Measurements from ENCODE around the gene KRT33B. TPM values are rescaled to one million over a fixed set of nuclear protein-coding genes. Genes with fewer than 3 reads are reported as not detected.

The KRT33B gene
- total RNA-seq, 4 donors from 2014 or later: not detected

DNA sequence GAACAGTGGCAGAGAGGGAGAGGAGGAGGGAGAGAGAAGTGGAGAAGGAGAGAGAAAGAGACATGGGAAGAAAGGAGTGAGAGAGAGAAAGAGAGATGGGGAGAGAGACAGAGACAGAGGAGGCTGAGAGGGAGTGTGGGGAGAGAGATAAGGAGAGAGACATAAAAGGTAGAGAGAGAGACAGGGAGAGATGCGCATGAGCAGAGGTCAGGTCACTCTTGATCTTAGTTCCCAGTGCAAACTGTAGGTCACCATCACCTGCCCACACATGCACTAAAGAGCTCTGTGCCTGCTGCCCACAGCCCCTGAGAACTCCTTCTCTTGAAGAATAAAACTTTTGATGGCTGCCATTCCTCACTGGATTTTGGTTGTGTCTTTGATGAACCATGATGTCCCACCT, 33.9 kb downstream of the KRT33B start:
- Histone ChIP-seq H3K9me3 (no peaks in the 10 kb centered on the region), H3K4me3 (no peak overlapping the region), H3K36me3 (no peaks in the 10 kb centered on the region), H3K27me3 (no peaks in the 10 kb centered on the region), H3K27ac (replicated peaks in 1 of 4) (no peak overlapping the region), H3K4me1 (peaks cover 0 to 5% (median 0%) of the 10 kb centered on the region in 4 donors)
- intact Hi-C loops (cut with DNase I): no loop called here
- DNase-seq (ENCODE audit: extremely low spot score): peak; percentile 45
- TF ChIP-seq EP300 (IDR thresholded peaks at IDR 0.05): no peak
- no peak for TF ChIP-seq POLR2A (IDR thresholded peaks at IDR 0.05; ENCODE audit: low read depth)
- TF ChIP-seq, protein P1, sequence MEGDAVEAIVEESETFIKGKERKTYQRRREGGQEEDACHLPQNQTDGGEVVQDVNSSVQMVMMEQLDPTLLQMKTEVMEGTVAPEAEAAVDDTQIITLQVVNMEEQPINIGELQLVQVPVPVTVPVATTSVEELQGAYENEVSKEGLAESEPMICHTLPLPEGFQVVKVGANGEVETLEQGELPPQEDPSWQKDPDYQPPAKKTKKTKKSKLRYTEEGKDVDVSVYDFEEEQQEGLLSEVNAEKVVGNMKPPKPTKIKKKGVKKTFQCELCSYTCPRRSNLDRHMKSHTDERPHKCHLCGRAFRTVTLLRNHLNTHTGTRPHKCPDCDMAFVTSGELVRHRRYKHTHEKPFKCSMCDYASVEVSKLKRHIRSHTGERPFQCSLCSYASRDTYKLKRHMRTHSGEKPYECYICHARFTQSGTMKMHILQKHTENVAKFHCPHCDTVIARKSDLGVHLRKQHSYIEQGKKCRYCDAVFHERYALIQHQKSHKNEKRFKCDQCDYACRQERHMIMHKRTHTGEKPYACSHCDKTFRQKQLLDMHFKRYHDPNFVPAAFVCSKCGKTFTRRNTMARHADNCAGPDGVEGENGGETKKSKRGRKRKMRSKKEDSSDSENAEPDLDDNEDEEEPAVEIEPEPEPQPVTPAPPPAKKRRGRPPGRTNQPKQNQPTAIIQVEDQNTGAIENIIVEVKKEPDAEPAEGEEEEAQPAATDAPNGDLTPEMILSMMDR (IDR thresholded peaks at IDR 0.05): no peak
- TF ChIP-seq POLR2AphosphoS5 (IDR thresholded peaks at IDR 0.05): no peak
- 90% methylated on average over 1 of the region's 1 CpG for WGBS

DNA sequence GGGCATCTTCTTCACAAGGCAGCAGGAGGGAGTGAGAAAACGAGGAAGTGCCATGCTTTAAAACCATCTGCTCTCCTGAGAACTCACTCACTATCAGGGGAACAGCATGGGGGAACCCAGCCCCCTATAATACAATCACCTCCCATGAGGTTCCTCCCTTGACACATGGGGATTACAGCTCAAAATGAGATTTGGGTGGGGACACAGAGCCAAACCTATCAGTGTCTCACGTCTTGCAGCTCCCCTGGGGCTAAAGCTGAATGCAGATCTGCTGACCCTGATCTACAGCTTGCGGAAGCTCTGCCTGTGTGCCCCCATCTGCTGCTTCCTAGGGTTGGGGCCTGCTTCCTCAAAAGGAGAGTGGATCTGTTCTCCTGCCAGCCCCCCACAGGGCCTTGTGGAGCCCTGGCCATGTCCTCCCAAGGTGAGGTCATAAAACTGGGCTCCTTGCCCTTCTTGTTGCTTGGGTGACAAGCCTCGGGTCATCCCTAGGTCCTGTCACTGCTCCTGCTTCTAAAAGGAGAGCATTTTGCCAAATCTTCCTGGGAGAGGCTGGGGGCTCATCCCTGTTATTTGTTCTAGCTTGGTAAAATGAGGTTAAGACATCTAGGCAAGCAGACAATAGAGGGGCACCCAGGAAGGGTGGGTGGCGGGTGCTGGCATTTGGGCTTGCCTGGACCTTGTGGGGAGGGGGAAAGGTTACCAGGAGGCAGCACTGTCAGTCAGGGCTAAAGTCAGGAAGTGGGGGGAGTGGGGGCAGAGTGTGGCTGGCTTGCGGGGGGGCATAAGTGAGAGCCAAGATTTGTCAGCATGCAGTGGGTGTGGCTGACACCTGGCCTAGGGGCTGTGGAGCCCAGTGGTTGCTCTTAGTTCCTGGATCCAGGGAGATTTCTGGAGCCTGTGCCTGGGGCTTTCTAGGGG, 35.0 kb downstream of the KRT33B start:
- Histone ChIP-seq H3K4me1 (peaks cover 0 to 5% (median 0%) of the 10 kb centered on the region in 4 donors), H3K4me3 (no peak overlapping the region), H3K9me3 (no peaks in the 10 kb centered on the region), H3K27me3 (no peaks in the 10 kb centered on the region), H3K36me3 (no peaks in the 10 kb centered on the region), H3K27ac (replicated peaks in 1 of 4) (no peak overlapping the region)
- TF ChIP-seq, protein P1 (IDR thresholded peaks at IDR 0.05): no peak
- TF ChIP-seq EP300 (IDR thresholded peaks at IDR 0.05) (no peak), POLR2A (IDR thresholded peaks at IDR 0.05; ENCODE audit: low read depth) (no peak), POLR2AphosphoS5 (IDR thresholded peaks at IDR 0.05) (no peak)
- intact Hi-C loops (cut with DNase I): no loop called here
- DNase-seq (ENCODE audit: extremely low spot score): peak; percentile 50
- 77% methylated on average over 4 of the region's 6 CpGs for WGBS

DNA sequence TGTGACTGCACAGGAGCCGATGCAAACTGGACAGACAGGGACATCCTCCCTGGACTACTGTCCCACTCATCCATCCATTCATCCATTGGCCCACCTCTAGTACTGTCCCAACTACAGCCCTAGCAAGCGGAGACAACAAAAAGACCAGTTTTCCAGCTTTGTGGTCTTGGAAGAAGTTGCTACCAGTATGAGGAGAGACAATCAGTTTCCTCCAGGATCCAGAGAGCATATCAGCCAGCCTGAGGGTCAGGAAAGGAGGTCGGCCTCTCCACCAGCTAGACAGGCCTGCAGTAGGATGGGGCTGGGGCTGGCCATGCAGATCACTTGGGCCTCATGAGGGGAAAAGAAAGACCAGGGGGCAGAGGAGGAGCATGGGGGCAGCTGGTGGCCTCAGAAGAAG, 35.8 kb downstream of the KRT33B start:
- H3K27ac ChIP-seq (replicated peaks in 1 of 4): no peak overlapping the region
- H3K4me1 ChIP-seq: no peaks in the 10 kb centered on the region
- intact Hi-C loops (cut with DNase I): no loop called here
- peak; percentile 64 for DNase-seq (ENCODE audit: extremely low spot score)
- H3K36me3 ChIP-seq: no peaks in the 10 kb centered on the region
- 85% methylated on average over 3 of the region's 3 CpGs for WGBS
- TF ChIP-seq, protein P1 (IDR thresholded peaks at IDR 0.05): no peak
- TF ChIP-seq POLR2AphosphoS5 (IDR thresholded peaks at IDR 0.05) (no peak), POLR2A (IDR thresholded peaks at IDR 0.05; ENCODE audit: low read depth) (no peak), EP300 (IDR thresholded peaks at IDR 0.05) (no peak)
- no peak overlapping the region for H3K4me3 ChIP-seq
- no peaks in the 10 kb centered on the region for H3K27me3 ChIP-seq
- no peaks in the 10 kb centered on the region for H3K9me3 ChIP-seq

DNA sequence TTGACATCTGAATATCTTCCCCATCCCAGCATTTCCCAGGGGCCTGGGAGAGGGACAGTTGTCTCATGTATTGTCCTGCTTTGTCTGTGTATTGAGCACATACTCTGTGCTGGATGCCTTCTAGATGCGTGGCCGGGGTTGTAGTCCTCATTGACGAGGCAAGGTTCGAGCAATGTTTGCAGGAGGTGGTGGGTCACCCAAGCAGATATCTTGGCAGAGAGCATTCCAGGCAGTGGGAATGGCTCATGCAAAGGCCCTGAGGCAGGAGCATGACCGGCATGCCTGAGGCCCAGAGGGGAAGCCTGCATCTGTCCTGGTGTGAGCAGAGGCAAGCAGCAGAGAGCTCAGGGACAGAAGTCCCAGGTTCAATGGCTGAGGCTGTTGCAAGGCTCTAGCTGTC, 36.5 kb downstream of the KRT33B start:
- H3K36me3 ChIP-seq: no peaks in the 10 kb centered on the region
- WGBS: 97% methylated on average over 4 of the region's 5 CpGs
- intact Hi-C loops (cut with DNase I): no loop called here
- no peak overlapping the region for H3K4me3 ChIP-seq
- DNase-seq (ENCODE audit: extremely low spot score): no peak
- H3K9me3 ChIP-seq: no peaks in the 10 kb centered on the region
- no peaks in the 10 kb centered on the region for H3K4me1 ChIP-seq
- H3K27me3 ChIP-seq: no peaks in the 10 kb centered on the region
- H3K27ac ChIP-seq (replicated peaks in 1 of 4): no peak overlapping the region
- TF ChIP-seq POLR2A (IDR thresholded peaks at IDR 0.05; ENCODE audit: low read depth): no peak
- TF ChIP-seq, protein P1 (IDR thresholded peaks at IDR 0.05): no peak
- TF ChIP-seq POLR2AphosphoS5 (IDR thresholded peaks at IDR 0.05): no peak
- TF ChIP-seq EP300 (IDR thresholded peaks at IDR 0.05): no peak

Measured in esophagus muscularis mucosa (tissue), 4 donors.